CD4-positive, alpha-beta T cell treated with Interleukin-15 for 4 hours (primary cell): ENCODE data around the gene MAML1.
A peak's percentile ranks its signal among the peaks of the same experiment; 100 is the strongest.

Source experiments
- DNase-seq: peaks from one replicate; pipeline ENCODE4 v3.0.0-alpha.2; 2020; ENCODE audit warnings: low spot score

Gene MAML1

DNA sequence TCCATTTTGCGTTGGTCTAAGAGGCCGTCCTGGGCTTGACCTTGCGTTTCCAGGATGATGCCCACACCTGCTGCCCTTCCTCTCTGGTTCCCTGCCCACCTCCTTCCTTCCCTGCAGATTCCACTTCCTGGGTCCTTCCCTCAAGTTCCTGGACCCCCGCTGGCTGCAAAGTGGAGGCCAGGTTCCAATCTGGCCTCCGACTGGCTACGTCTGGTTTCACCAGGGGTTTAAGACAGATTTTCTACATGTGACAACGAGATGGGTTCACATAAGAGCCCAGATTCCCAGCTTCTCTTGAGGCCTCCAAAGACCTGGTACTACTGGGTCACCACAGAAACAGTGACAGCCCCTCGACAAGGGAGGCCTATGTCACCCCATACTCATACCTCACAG is 71.9 kb downstream of the MAML1 start:
- no peak for DNase-seq

- DNase-seq: no peak
These were observed 72.5 kb downstream of the MAML1 start for GRCh38 chr5:179805070-179805528.

DNA sequence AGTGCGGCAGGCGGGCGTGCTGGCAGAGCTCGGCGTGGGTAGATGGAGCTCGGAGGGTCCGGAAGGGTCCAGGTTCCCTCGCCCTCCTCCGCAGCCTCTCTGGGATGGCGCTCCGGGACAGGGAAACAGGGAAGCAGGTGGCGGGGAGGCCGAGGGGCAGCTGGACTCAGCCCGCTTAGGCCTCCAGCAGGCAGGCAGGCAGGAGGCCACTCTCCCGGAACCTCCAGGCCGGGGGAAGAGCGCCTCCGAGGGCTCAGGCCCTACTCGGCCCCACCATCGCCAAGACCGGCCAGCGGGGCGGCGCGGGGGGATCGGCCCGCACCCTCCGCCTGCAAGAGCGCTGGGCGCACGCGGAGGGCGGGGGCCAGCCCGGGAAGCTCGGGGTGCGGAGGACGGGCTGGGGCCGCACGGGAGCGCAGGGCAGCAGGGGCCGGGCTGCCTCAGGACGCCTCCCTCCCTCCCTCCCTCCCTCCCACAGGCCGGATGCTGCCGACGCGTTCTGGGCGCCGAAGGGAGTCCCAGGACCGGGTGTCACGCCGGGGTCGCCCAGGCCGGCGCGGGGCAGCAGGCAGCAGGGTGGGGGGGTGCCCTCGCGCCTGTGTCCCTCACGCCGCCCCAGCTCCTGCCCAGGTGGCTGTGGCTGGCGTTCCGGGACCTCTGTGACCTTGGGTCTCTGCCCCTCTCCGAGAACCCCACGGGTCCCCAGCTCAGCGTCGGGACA is 73.1 kb downstream of the MAML1 start:
- no peak for DNase-seq

DNA sequence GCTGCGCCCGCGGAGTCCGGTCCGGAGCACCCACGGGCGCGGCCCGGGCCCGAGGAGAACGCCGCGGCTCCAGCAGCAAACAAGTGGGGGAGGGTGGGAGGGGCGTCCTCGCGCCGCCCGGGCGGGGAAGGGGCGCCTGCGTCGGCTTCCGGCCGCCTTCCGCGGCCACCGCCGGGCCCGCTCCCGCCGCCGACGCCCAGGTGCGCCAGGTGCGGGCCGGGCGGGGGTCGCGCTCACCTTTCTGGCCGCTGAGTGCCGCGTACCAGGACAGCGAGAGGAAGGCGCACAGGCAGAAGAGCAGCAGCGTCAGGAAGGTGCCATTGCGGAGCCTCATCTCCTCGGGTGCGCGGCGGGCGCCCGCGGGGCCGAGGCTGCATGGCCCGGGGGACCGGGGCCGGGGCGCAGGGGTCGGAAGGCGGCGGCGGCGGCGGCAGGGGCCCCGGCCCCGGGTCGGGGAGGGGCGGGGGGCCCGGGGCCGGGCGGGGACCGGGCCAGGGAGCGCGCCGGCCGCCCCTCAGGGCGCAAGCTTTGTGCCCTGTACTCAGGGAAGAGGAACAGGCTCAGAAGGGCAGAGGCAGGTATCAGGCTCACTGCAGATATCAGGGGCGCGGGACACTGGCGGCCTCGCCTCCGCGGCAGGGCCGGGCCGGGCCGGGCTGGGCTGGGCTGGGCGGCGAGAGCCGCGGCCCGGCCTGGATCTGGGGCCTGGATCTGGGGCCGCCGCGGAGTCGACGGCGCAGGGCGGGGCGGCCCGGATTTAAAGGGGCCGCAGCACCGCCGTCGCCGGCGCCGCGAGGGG is 73.8 kb downstream of the MAML1 start, which contains the start of gene MGAT4B:
TSS of gene MGAT4B (minus strand) at position 617 of the 799 bp plus-strand sequence. CDS start at position 334, 283 bp downstream.
- peak; percentile 65 for DNase-seq

DNA sequence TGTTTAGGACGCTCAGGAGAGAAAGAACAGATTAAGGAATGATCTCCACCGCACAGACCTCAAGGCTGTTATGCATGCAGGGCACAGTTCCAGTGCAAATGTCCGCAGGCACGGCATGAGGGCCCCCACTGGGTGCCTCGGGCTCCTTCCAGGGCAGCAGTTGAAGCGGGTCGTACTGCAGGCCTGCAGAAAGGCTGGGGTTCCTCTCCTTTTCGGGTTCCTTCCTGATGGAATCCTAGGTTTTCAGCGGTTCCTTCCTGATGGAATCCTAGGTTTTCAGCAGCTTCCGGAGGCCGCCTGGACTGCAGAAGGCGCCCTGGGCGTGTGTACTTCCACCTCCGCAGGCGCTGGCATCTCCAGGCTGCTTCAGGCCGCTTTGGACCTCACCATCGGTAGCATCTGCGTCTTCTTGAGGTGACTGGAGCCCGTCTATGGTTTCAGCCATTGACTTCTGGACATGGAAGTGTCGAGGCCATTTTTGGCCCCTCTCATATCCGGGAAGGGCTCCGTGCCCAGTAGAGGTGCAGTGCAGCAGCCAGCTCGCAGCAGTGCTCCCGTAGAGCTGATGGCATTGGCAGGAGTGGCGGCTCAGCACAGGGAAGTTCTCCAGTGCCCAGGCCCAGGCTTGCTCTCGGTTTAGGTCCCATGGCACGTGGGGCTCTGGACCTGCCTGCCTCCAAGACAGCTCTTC is 79.7 kb downstream of the MAML1 start:
- DNase-seq: no peak

DNA sequence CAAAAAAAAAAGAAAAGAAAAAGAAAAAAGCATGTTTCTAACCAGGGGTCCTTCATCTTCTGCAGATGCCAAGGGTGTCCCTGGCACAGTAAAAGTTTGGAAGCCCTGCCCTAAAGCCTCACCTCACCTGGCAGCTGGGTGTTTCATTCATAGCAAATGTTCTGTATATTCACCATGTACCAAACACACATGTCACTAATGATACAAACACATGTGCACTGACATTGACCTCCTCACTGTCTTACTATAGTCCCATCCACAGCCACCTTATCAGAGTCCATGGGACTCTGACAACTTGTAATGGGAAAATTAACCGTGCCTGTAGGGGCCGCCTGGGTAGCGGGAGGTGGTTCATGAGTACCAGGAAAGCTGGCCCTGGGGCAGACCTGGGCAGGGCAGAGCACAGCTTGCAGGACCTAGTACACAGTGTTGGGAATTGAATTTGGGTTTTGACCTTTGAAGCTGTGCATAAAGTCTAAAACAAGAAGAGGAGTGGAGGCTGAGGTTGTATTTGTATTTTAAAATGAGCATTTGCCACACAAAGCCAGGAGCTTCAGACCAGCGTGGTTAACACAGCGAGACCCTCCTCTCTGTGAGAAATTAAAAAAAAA is 80.5 kb downstream of the MAML1 start:
- DNase-seq: no peak

GRCh38 chr5:179814090-179814489 is 81.5 kb downstream of the MAML1 start:
- DNase-seq: no peak

DNA sequence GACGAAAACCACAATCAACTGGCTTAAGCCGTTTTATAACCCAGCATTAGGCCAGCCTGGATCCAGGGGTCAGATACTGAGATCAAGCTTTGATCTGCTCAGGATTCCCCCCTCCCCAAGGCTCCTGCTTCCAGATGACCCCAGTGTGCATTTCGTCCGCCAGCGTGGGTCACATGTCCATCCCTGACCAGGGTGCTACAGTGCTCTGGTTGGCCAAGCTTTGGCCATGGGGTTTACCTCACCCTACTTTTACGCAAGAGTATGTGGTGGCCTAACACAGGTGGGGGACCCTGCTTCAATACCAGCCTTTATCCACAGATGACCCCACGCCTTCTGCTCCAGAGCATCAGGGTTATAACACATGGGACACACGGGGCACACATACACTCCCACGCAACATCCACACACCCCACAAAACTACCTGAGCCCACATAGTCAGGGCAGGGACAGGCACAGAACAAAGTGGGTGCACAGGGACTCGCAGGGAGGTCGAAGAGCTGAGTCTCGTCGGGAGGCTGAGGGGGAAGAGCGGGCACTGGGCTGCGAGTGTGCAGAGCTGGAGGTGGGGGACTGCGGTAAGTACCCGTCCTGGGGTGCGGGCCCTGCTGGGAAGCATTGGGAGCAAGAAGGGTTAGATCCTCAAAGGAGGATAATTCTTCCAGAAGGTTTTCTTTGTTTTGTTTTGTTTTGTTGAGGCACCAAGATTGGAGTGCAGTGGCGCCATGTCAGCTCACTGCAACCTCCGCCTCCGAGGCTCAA is 83.0 kb downstream of the MAML1 start:
- no peak for DNase-seq

DNA sequence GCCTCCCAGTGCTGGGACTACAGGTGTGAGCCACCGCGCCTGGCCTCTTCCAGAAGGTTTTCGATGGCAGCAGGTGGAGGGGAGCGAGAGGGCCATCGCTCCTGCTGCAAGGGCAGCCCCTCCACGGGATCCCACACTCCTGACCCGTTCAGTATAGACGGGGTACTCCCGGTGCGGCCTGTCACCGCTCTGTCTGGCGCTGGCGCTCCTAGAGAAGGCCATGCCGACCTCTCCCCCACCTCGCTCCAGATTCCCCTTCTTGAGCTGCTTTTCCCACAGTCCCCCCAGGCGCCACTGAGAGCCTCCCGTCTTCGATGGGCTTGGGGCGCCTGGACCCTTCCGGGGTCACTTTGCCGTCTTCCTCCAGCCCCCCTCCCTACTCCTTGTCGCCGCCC is 83.8 kb downstream of the MAML1 start:
- DNase-seq: no peak

DNA sequence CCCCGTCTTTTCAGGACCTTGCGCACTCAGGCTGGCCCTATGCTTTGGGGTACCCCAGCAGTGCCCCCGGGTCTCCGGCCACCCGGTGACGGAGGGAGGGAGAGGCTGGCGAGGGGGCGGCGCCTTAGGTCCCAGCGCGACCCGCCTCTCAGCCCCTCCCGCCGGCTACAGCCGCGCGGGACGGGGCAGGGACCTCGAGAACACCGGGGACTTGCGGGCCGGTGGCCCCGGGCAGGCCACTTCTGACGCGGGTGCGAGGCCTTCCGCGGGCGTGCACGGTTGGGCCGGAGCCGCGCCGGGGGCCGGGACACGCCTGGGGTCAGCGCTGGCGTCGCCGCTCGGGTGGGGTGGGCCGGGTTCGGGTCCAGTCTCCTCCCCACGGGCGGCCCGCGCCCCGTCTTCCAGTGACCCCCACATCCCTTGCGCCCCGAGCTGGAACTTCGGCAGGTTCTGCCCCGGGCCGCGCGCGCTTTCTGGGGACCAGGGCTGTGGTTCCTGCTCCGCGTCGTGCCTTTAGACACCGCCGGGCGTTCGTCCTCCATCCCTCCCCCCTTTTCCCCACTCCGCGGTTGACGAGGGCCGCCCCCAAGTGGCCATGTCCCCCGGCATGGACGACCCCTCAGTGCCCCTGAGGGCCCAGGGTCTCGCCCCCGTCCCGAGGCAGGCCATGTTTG is 84.3 kb downstream of the MAML1 start:
- no peak for DNase-seq

DNA sequence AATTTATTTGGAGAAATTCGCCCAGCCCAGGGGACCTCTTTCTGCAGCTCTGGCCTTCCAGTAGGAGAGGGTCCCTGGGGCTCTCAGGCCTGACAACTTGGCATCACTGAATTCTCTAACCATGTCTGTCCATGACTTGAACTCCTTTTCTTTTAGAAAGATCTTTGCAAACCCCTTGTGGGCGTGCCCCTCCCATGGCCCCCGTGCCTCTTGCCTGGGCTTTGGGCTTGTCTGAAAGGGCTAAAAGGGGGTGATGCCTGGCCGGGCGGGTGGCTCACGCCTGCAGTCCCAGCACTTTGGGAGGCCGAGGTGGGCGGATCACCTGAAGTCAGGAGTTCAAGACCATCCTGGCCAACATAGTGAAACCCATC is 84.8 kb downstream of the MAML1 start:
- DNase-seq: no peak

DNA sequence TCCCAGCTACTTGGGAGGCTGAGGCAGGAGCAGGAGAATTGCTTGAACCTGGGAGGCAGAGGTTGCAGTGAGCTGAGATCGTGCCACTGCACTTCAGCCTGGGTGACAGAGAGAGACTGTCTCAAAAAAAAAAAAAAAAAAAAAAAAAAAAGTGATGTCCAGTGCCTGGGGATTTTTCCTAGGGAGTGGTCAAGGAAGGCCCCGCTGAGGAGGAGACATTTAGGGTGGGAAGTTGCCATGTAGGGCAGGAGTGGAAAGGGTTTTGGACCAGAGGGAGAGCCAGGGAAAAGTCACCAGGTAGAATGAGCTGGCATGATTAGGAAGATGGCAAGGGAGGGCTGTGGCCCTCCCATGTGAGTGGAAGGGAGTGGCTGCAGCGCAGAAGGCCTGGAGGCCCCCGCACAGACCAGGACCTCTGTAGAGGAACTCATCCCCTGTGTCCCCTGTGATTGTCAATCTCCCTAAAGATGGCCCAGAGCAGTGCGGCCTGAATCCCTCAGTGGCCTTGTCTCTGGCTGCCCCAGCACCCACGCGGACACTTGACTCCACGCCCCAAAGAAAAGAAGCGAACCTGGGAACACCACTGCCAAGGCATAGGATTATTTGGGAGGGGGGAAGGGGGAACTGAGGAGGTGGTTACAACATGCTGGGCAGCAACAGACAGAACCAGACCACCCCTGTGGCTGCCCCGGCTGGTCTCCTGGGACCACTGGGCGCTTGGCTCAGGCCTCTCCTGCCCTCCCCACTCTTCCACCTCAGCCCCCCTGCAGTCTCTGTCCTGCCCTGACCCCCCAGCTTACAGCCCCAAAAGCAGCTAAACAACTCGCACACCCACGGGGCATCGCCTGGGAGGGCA is 85.5 kb downstream of the MAML1 start:
- DNase-seq: no peak

DNA sequence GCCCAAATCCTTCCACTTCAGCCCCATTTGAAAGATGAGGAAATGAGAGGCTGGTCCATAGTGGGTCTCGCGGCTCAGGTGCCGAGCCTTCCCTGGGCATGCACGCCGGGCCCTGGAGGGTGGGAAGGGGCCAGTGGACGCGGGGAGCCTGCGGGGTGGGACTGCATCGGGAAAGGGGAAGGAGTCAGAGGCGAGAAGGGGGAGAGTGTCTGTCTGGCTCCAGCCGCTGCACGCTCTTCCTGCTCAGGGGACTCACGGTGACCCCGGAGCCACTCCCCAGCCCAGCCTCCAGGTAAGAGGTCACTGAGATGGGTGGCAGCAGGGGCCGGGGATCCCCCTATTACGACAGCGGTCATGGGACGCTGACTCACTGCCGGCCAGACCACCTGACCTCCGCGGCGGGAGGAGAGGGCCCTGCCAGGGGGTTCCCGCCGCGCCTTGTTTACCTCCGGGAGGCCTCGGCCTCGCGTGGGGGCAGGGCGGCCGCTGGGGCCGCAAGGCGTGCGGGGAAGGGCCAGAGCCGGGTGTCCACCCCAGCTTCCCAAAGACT is 86.2 kb downstream of the MAML1 start:
- DNase-seq: peak; percentile 91

- peak; percentile 31 for DNase-seq
These were observed 86.9 kb downstream of the MAML1 start for GRCh38 chr5:179819296-179820126.

GRCh38 chr5:179820127-179820482 is 87.5 kb downstream of the MAML1 start:
- DNase-seq: no peak

DNA sequence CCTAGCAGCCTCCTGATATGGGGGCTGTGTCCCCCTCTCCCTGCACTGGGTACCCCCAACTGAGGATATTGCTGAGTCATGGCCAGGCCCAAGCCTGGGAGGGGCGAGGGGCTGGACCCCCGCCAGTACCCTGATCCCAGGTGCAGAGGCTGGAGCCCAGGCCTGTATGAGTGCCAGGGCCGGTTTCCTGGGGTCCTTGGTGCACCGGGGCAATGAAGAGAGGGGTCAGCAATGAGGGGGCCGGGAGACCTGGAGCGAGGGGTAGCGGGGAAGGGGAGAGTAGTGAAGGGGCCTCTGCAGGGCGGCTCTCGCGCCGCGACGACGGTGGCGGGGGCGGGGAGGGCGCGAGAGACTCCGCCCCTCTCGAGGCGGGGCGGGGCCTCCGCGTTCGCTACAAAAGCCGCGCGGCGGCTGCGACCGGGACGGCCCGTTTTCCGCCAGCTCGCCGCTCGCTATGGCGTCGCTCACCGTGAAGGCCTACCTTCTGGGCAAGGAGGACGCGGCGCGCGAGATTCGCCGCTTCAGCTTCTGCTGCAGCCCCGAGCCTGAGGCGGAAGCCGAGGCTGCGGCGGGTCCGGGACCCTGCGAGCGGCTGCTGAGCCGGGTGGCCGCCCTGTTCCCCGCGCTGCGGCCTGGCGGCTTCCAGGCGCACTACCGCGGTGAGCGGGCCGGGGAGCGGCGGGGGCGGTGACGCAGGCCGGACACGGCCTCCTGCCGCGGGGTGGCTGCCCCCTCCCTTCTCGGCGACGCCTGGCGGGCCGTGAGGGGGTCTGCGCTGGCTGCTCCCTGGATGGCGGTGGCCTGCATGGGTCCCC is 88.1 kb downstream of the MAML1 start, which contains the start of gene SQSTM1:
TSS of gene SQSTM1 (plus strand) at position 423 of the 815 bp plus-strand sequence. CDS start at position 455, 32 bp downstream.
- peak; percentile 82 for DNase-seq

- DNase-seq: peak; percentile 90
These were observed 88.9 kb downstream of the MAML1 start for GRCh38 chr5:179821298-179822058.
